GM12878 (cell line): ENCODE results near the gene MPZL3.

Source experiments
- ATF3 ChIP-seq: IDR thresholded peaks from 2 replicates; pipeline ENCODE4 v1.6.1; 2011; ENCODE audit warnings: low read depth, mild to moderate bottlenecking, low read length, moderate library complexity, borderline replicate concordance; ENCODE audit errors: extremely low read depth
- CHD2 ChIP-seq: IDR thresholded peaks from 2 replicates; pipeline ENCODE4 v1.6.1; 2011; ENCODE audit warnings: low read depth, low read length, improper control_type of control experiment, borderline replicate concordance
- CTCF ChIP-seq, 3 experiments: IDR thresholded peaks in 2 of 3; conservative IDR thresholded peaks in 1 of 3; 2 replicates each; pipeline ENCODE4 v1.5.1; 2011; ENCODE audit warnings: low read depth in 3 of 3, low read length in 3 of 3, mild to moderate bottlenecking in 3 of 3, control low read depth in 2 of 3, moderate library complexity in 2 of 3, inconsistent platforms in 1 of 3, mixed read lengths in 1 of 3; ENCODE audit not compliant: control insufficient read depth in 2 of 3, insufficient read depth in 1 of 3; ENCODE audit errors: extremely low read depth in 1 of 3
- EP300 ChIP-seq, 2 experiments: fragments of 150-350 bp in 1 of 2; IDR thresholded peaks; 2 replicates each; pipeline ENCODE4 v1.6.1; 2011 to 2012; ENCODE audit warnings: low read depth in 2 of 2, low read length in 2 of 2, borderline replicate concordance in 1 of 2, improper control_type of control experiment in 1 of 2, inconsistent platforms in 1 of 2; ENCODE audit not compliant: control insufficient read depth in 1 of 2
- POLR2A ChIP-seq: IDR thresholded peaks from 2 replicates; pipeline ENCODE4 v1.6.1; 2011; ENCODE audit warnings: low read depth, mild to moderate bottlenecking, low read length
- POLR2AphosphoS5 ChIP-seq: IDR thresholded peaks from 2 replicates; pipeline ENCODE4 v1.6.1; 2011; ENCODE audit warnings: mild to moderate bottlenecking, low read length, inconsistent platforms
- RBBP5 ChIP-seq: fragments of 200-600 bp; sonication (generic); conservative IDR thresholded peaks from 2 replicates; pipeline ENCODE4 v1.6.1; 2016
- SMC3 ChIP-seq: IDR thresholded peaks from 2 replicates; pipeline ENCODE4 v1.6.1; 2011; ENCODE audit warnings: low read length, improper control_type of control experiment, borderline replicate concordance
- USF1 ChIP-seq: IDR thresholded peaks from 2 replicates; pipeline ENCODE4 v1.6.1; 2011; ENCODE audit warnings: borderline replicate concordance, low read depth, mild to moderate bottlenecking, moderate library complexity, mixed read lengths, low read length; ENCODE audit not compliant: insufficient read depth; ENCODE audit errors: extremely low read length
- USF2 ChIP-seq: IDR thresholded peaks from 2 replicates; pipeline ENCODE4 v1.6.1; 2011; ENCODE audit warnings: low read depth, low read length, improper control_type of control experiment, borderline replicate concordance
- ZNF592 ChIP-seq: fragments of 450-650 bp; IDR thresholded peaks from 2 replicates; pipeline ENCODE4 v1.6.1; 2017; ENCODE audit warnings: mild to moderate bottlenecking, moderate library complexity

- no peak for TF ChIP-seq CTCF (IDR thresholded peaks at IDR 0.05 in 2 of 3, conservative IDR thresholded peaks at IDR 0.05 in 1 of 3; ENCODE audit: control insufficient read depth in 2 of 3, extremely low read depth in 1 of 3, insufficient read depth in 1 of 3, low read depth in 3 of 3, low read length in 3 of 3)
- no peak for TF ChIP-seq USF2
- TF ChIP-seq CHD2, result peak; percentile 66
- TF ChIP-seq ZNF592, result no peak; the same call in 1 of the 2 replicates
- TF ChIP-seq POLR2A, result no peak
- no peak for TF ChIP-seq SMC3
- TF ChIP-seq EP300 (IDR thresholded peaks at IDR 0.05; ENCODE audit: borderline replicate concordance in 1 of 2, control insufficient read depth in 1 of 2, low read depth in 2 of 2, low read length in 2 of 2), result peak; percentile 90 to 94
- no peak for TF ChIP-seq ATF3
- no peak for TF ChIP-seq POLR2AphosphoS5
- no peak for TF ChIP-seq RBBP5
- no peak for TF ChIP-seq USF1
These were observed 24.0 kb downstream of the MPZL3 start for GRCh38 chr11:118227865-118228785.
